Sigmoid colon (tissue), 4 donors: ENCODE data around the gene HMGB2.

Experiments
- CTCF ChIP-seq, 4 experiments: fragments of 450-650 bp in 3 of 4; fragments of 200-600 bp in 1 of 4; IDR thresholded peaks; one replicate each; pipeline ENCODE4 v1.5.1; 2016 to 2019; ENCODE audit warnings: antibody characterized with exemption in 4 of 4, mild to moderate bottlenecking in 3 of 4, moderate library complexity in 2 of 4
- POLR2AphosphoS5 ChIP-seq, 4 donors: sonication (generic); formaldehyde crosslinking; IDR thresholded peaks; one replicate each; pipeline ENCODE4 v1.6.1; 2017; ENCODE audit warnings: antibody characterized with exemption in 4 of 4

- no peak for TF ChIP-seq CTCF (IDR thresholded peaks at IDR 0.05)
- no peak for TF ChIP-seq POLR2AphosphoS5 (IDR thresholded peaks at IDR 0.05)
Measured at GRCh38 chr4:173291899-173292298, 42.3 kb downstream of the HMGB2 start.
